GM12891 (cell line): ENCODE results near the gene SBNO1.

Experiments
- POLR2A ChIP-seq: IDR thresholded peaks from 2 replicates; pipeline ENCODE4 v1.6.1; 2011; ENCODE audit warnings: low read depth, low read length, control low read depth
- POLR2AphosphoS5 ChIP-seq: IDR thresholded peaks from 2 replicates; pipeline ENCODE4 v1.6.1; 2011; ENCODE audit warnings: low read depth, low read length, control low read depth
- POU2F2 ChIP-seq: IDR thresholded peaks from 2 replicates; pipeline ENCODE4 v1.6.1; 2011; ENCODE audit warnings: low read depth, mild to moderate bottlenecking, control low read depth, low read length, moderate library complexity
- TAF1 ChIP-seq: IDR thresholded peaks from 2 replicates; pipeline ENCODE4 v1.6.1; 2011; ENCODE audit warnings: low read depth, low read length, control low read depth

GRCh38 chr12:123319826-123320225 is 44.8 kb downstream of the SBNO1 start:
- TF ChIP-seq POLR2A (no peak), POLR2AphosphoS5 (no peak), TAF1 (no peak), POU2F2 (no peak)
